GM23338 (cell line): ENCODE data around the gene MSANTD1. TPM values are rescaled to one million over a fixed set of nuclear protein-coding genes. Genes with fewer than 3 reads are reported as not detected.
A peak's percentile ranks its signal among the peaks of the same experiment; 100 is the strongest.

Experiments used
- ATAC-seq: fragments of 200-7000 bp; cut with Tn5 transposase; 3 replicates; pipeline ENCODE4 v1.9.1; 2020
- DNase-seq: peaks from one replicate; pipeline ENCODE4 v3.0.0-alpha.2; 2015; ENCODE audit warnings: low spot score
- H2AFZ ChIP-seq: fragments of 200-600 bp; sonication (generic); 2 replicates; pipeline ENCODE4 v1.8.0; 2016; ENCODE audit warnings: antibody characterized with exemption, mild to moderate bottlenecking, moderate library complexity
- H3F3A ChIP-seq: fragments of 200-600 bp; sonication (generic); replicated peaks from 2 replicates; pipeline ENCODE4 v1.8.0; 2017; ENCODE audit warnings: antibody characterized with exemption, mixed run types, low read depth
- H3K27ac ChIP-seq: fragments of 200-600 bp; sonication (generic); 2 replicates; pipeline ENCODE4 v1.6.1; 2016; ENCODE audit warnings: low read depth
- H3K27me3 ChIP-seq: fragments of 200-600 bp; sonication (generic); 2 replicates; pipeline ENCODE4 v1.8.0; 2016; ENCODE audit warnings: mild to moderate bottlenecking, mixed run types, moderate library complexity; ENCODE audit not compliant: insufficient read depth
- H3K36me3 ChIP-seq: fragments of 200-600 bp; sonication (generic); 2 replicates; pipeline ENCODE4 v1.8.0; 2016; ENCODE audit warnings: mild to moderate bottlenecking; ENCODE audit not compliant: insufficient read depth
- H3K4me1 ChIP-seq: fragments of 200-600 bp; sonication (generic); 2 replicates; pipeline ENCODE4 v1.8.0; 2016; ENCODE audit warnings: mild to moderate bottlenecking, moderate library complexity; ENCODE audit not compliant: insufficient read depth
- H3K4me2 ChIP-seq: fragments of 200-600 bp; sonication (generic); 2 replicates; pipeline ENCODE4 v1.7.1; 2017; ENCODE audit warnings: mixed run types
- H3K4me3 ChIP-seq: fragments of 200-600 bp; sonication (generic); 2 replicates; pipeline ENCODE4 v1.6.1; 2016; ENCODE audit warnings: mixed run types
- H3K79me2 ChIP-seq: fragments of 200-600 bp; sonication (generic); replicated peaks from 2 replicates; pipeline ENCODE4 v1.8.0; 2017; ENCODE audit warnings: mild to moderate bottlenecking; ENCODE audit not compliant: insufficient read depth
- H3K9me2 ChIP-seq: fragments of 200-600 bp; sonication (generic); 2 replicates; pipeline ENCODE4 v1.8.0; 2017; ENCODE audit not compliant: insufficient read depth
- H4K20me1 ChIP-seq: fragments of 200-600 bp; sonication (generic); replicated peaks from 2 replicates; pipeline ENCODE4 v1.8.0; 2017; ENCODE audit warnings: mild to moderate bottlenecking; ENCODE audit not compliant: insufficient read depth
- H3K27ac Mint-ChIP-seq: 2 replicates; pipeline ENCODE4 v1.8.0; 2020; ENCODE audit warnings: inconsistent platforms, mild to moderate bottlenecking, moderate library complexity, mixed read lengths
- H3K27me3 Mint-ChIP-seq: 3 replicates; pipeline ENCODE4 v1.8.0; 2022; ENCODE audit warnings: low read depth, mild to moderate bottlenecking, moderate library complexity, mixed read lengths, inconsistent platforms; ENCODE audit not compliant: insufficient read depth, poor library complexity
- H3K36me3 Mint-ChIP-seq: 3 replicates; pipeline ENCODE4 v1.8.0; 2021; ENCODE audit warnings: low read depth, mild to moderate bottlenecking, inconsistent platforms, moderate library complexity, mixed read lengths
- H3K4me1 Mint-ChIP-seq: 3 replicates; pipeline ENCODE4 v1.8.0; 2020; ENCODE audit warnings: mild to moderate bottlenecking, inconsistent platforms, mixed read lengths
- H3K4me3 Mint-ChIP-seq: 3 replicates; pipeline ENCODE4 v1.8.0; 2021; ENCODE audit warnings: moderate library complexity, mild to moderate bottlenecking, inconsistent platforms, mixed read lengths
- H3K9me3 Mint-ChIP-seq: 3 replicates; pipeline ENCODE4 v1.8.0; 2020; ENCODE audit warnings: moderate library complexity, mild to moderate bottlenecking, inconsistent platforms, mixed read lengths
- JUNB ChIP-seq: IDR thresholded peaks from one replicate; pipeline ENCODE4 v1.6.1; 2016; ENCODE audit warnings: antibody characterized with exemption; ENCODE audit not compliant: unreplicated experiment
- REST ChIP-seq: IDR thresholded peaks from one replicate; pipeline ENCODE4 v1.6.1; 2018; ENCODE audit warnings: antibody characterized with exemption; ENCODE audit not compliant: unreplicated experiment
- STAT1 ChIP-seq: IDR thresholded peaks from one replicate; pipeline ENCODE4 v1.6.1; 2016; ENCODE audit warnings: antibody characterized with exemption; ENCODE audit not compliant: unreplicated experiment
- ZNF114 ChIP-seq: fragments of 250-450 bp; sonication (Bioruptor Pico); IDR thresholded peaks from 2 replicates; pipeline ENCODE4 v1.5.0; 2020; ENCODE audit warnings: mild to moderate bottlenecking, moderate library complexity
- ZNF331 ChIP-seq: fragments of 250-450 bp; sonication (Bioruptor Pico); IDR thresholded peaks from 2 replicates; pipeline ENCODE4 v1.5.0; 2020; ENCODE audit warnings: low read depth, mild to moderate bottlenecking, moderate library complexity
- polyA plus RNA-seq: library from polyadenylated mRNA; unstranded; fragments of >200 nt; fragmentation: Nextera tagmentation; extraction: Ambion mirVana; gene quantifications from 2 replicates; pipeline ENCODE4 v1.2.1, GENCODE V29; 2016
- total RNA-seq: library from RNA; depleted of rRNA; stranded (reverse); fragments of >200 nt; shearing (Covaris generic); gene quantifications from 2 replicates; pipeline ENCODE4 v1.2.3, GENCODE V29; 2014
- TF ChIP-seq, protein P1 (sequence below): fragments of 250-450 bp; sonication (Bioruptor Pico); IDR thresholded peaks from 2 replicates; pipeline ENCODE4 v1.5.0; 2020; ENCODE audit warnings: mild to moderate bottlenecking, moderate library complexity
- TF ChIP-seq, protein P2 (sequence below): IDR thresholded peaks from 2 replicates; pipeline ENCODE4 v1.6.1; 2016; ENCODE audit warnings: antibody characterized with exemption

The MSANTD1 gene
- total and polyA plus RNA-seq, 2 experiments from 2014 or later: 0.29 to 1.0 TPM

- no peak overlapping the region for H3K27ac ChIP-seq
- no peaks in the 10 kb centered on the region for H3K36me3 ChIP-seq
- no peak overlapping the region for H3K4me3 ChIP-seq
- H3K27ac Mint-ChIP-seq: no peak overlapping the region
- no peaks in the 10 kb centered on the region for H3K9me2 ChIP-seq
- TF ChIP-seq STAT1: no peak
- no peak for TF ChIP-seq REST
- TF ChIP-seq, protein P1, sequence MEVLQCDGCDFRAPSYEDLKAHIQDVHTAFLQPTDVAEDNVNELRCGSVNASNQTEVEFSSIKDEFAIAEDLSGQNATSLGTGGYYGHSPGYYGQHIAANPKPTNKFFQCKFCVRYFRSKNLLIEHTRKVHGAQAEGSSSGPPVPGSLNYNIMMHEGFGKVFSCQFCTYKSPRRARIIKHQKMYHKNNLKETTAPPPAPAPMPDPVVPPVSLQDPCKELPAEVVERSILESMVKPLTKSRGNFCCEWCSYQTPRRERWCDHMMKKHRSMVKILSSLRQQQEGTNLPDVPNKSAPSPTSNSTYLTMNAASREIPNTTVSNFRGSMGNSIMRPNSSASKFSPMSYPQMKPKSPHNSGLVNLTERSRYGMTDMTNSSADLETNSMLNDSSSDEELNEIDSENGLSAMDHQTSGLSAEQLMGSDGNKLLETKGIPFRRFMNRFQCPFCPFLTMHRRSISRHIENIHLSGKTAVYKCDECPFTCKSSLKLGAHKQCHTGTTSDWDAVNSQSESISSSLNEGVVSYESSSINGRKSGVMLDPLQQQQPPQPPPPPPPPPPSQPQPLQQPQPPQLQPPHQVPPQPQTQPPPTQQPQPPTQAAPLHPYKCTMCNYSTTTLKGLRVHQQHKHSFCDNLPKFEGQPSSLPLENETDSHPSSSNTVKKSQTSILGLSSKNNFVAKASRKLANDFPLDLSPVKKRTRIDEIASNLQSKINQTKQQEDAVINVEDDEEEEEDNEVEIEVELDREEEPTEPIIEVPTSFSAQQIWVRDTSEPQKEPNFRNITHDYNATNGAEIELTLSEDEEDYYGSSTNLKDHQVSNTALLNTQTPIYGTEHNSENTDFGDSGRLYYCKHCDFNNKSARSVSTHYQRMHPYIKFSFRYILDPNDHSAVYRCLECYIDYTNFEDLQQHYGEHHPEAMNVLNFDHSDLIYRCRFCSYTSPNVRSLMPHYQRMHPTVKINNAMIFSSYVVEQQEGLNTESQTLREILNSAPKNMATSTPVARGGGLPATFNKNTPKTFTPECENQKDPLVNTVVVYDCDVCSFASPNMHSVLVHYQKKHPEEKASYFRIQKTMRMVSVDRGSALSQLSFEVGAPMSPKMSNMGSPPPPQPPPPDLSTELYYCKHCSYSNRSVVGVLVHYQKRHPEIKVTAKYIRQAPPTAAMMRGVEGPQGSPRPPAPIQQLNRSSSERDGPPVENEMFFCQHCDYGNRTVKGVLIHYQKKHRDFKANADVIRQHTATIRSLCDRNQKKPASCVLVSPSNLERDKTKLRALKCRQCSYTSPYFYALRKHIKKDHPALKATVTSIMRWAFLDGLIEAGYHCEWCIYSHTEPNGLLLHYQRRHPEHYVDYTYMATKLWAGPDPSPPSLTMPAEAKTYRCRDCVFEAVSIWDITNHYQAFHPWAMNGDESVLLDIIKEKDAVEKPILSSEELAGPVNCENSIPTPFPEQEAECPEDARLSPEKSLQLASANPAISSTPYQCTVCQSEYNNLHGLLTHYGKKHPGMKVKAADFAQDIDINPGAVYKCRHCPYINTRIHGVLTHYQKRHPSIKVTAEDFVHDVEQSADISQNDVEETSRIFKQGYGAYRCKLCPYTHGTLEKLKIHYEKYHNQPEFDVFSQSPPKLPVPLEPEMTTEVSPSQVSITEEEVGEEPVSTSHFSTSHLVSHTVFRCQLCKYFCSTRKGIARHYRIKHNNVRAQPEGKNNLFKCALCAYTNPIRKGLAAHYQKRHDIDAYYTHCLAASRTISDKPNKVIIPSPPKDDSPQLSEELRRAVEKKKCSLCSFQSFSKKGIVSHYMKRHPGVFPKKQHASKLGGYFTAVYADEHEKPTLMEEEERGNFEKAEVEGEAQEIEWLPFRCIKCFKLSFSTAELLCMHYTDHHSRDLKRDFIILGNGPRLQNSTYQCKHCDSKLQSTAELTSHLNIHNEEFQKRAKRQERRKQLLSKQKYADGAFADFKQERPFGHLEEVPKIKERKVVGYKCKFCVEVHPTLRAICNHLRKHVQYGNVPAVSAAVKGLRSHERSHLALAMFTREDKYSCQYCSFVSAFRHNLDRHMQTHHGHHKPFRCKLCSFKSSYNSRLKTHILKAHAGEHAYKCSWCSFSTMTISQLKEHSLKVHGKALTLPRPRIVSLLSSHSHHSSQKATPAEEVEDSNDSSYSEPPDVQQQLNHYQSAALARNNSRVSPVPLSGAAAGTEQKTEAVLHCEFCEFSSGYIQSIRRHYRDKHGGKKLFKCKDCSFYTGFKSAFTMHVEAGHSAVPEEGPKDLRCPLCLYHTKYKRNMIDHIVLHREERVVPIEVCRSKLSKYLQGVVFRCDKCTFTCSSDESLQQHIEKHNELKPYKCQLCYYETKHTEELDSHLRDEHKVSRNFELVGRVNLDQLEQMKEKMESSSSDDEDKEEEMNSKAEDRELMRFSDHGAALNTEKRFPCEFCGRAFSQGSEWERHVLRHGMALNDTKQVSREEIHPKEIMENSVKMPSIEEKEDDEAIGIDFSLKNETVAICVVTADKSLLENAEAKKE (CRISPR knock-in tag): no peak
- no peak for TF ChIP-seq JUNB
- TF ChIP-seq, protein P2, sequence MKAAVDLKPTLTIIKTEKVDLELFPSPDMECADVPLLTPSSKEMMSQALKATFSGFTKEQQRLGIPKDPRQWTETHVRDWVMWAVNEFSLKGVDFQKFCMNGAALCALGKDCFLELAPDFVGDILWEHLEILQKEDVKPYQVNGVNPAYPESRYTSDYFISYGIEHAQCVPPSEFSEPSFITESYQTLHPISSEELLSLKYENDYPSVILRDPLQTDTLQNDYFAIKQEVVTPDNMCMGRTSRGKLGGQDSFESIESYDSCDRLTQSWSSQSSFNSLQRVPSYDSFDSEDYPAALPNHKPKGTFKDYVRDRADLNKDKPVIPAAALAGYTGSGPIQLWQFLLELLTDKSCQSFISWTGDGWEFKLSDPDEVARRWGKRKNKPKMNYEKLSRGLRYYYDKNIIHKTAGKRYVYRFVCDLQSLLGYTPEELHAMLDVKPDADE: no peak
- no peak for TF ChIP-seq ZNF114 (CRISPR knock-in tag)
- TF ChIP-seq ZNF331 (CRISPR knock-in tag): no peak
- ATAC-seq (no peak), DNase-seq (no peak)
- H3K4me3 Mint-ChIP-seq: 0 out of 3 replicates have a peak overlapping the region, but pooled peaks have one; percentile 7
- H3K79me2 ChIP-seq: no peaks in the 10 kb centered on the region
- peaks cover 18% of the 10 kb centered on the region for H3K4me1 Mint-ChIP-seq
- no peak overlapping the region for H2AFZ ChIP-seq
- H3K27me3 Mint-ChIP-seq: peaks cover 34% of the 10 kb centered on the region
- H3K9me3 Mint-ChIP-seq: no peaks in the 10 kb centered on the region
- peaks cover 15% of the 10 kb centered on the region for H3K27me3 ChIP-seq
- no peak overlapping the region for H3K4me2 ChIP-seq
- peaks cover 8% of the 10 kb centered on the region for H3K4me1 ChIP-seq
- H4K20me1 ChIP-seq: no peaks in the 10 kb centered on the region
- H3F3A ChIP-seq: peaks cover 5% of the 10 kb centered on the region; the same call in 1 of the 2 replicates
- H3K36me3 Mint-ChIP-seq: no peaks in the 10 kb centered on the region; the same call in 2 of the 3 replicates
Observed at GRCh38 chr4:3290476-3290875, 41.5 kb downstream of the MSANTD1 start.
